ENCODE results near the gene NRXN3. TPM values are rescaled to one million over a fixed set of nuclear protein-coding genes. Genes with fewer than 3 reads are reported as not detected.

NRXN3 gene
- total and polyA plus RNA-seq, 4 donors: 0.07 to 1.2 (median 0.23) TPM

GRCh38 chr14:79011091-79011919 lies 841.1 kb downstream of the NRXN3 start:
- H3K9ac ChIP-seq (ENCODE audit: low read depth in 1 of 2, low read length in 2 of 2): no peak overlapping the region

GRCh38 chr14:79011920-79012204 lies 841.7 kb downstream of the NRXN3 start:
- Histone ChIP-seq H3K27me3 (ENCODE audit: control insufficient read depth in 4 of 4, insufficient read depth in 4 of 4, low read length in 3 of 4) (no peaks in the 10 kb centered on the region), H3K9me3 (ENCODE audit: control insufficient read depth in 4 of 4, low read length in 3 of 4) (no peaks in the 10 kb centered on the region), H3K4me3 (ENCODE audit: low read depth in 1 of 3, low read length in 3 of 3) (no peak overlapping the region), H3K4me1 (ENCODE audit: control insufficient read depth in 4 of 4, insufficient read depth in 4 of 4, low read length in 3 of 4) (no peaks in the 10 kb centered on the region), H3K27ac (ENCODE audit: low read depth in 1 of 2, low read length in 2 of 2) (no peak overlapping the region), H3K9ac (ENCODE audit: low read depth in 1 of 2, low read length in 2 of 2) (no peak overlapping the region), H3K36me3 (ENCODE audit: control insufficient read depth in 4 of 4, insufficient read depth in 3 of 4, low read depth in 1 of 4, low read length in 3 of 4) (no peaks in the 10 kb centered on the region)
- no peak for DNase-seq (ENCODE audit: low spot score)
- TF ChIP-seq HNF4A (conservative IDR thresholded peaks at IDR 0.05) (no peak), NR2F2 (IDR thresholded peaks at IDR 0.05) (no peak), HNF4G (IDR thresholded peaks at IDR 0.05) (no peak), ATF3 (IDR thresholded peaks at IDR 0.05) (no peak), REST (IDR thresholded peaks at IDR 0.05) (no peak), CTCF (IDR thresholded peaks at IDR 0.05; ENCODE audit: low read depth, low read length, missing input control) (no peak), EGR1 (IDR thresholded peaks at IDR 0.05; ENCODE audit: low read depth in 2 of 2) (no peak), SP1 (IDR thresholded peaks at IDR 0.05) (no peak), FOXA2 (IDR thresholded peaks at IDR 0.05) (no peak), JUND (IDR thresholded peaks at IDR 0.05) (no peak), FOXA1 (IDR thresholded peaks at IDR 0.05) (no peak), MAX (IDR thresholded peaks at IDR 0.05) (no peak)

More at GRCh38 chr14:79011091-79011919, 841.1 kb downstream of the NRXN3 start:
- no peak overlapping the region for H3K27ac ChIP-seq (ENCODE audit: low read depth in 1 of 2, low read length in 2 of 2)
- H3K27me3 ChIP-seq (ENCODE audit: control insufficient read depth in 4 of 4, insufficient read depth in 4 of 4, low read length in 3 of 4): no peaks in the 10 kb centered on the region
- TF ChIP-seq ZBTB33 (IDR thresholded peaks at IDR 0.05) (no peak), CTCF (IDR thresholded peaks at IDR 0.05; ENCODE audit: low read depth, low read length, missing input control) (peak; percentile 29), RAD21 (IDR thresholded peaks at IDR 0.05) (peak; percentile 39 to 44)
- no peak overlapping the region for H3K4me3 ChIP-seq (ENCODE audit: low read depth in 1 of 3, low read length in 3 of 3)
- no peak for DNase-seq (ENCODE audit: low spot score)
- H3K9me3 ChIP-seq (ENCODE audit: control insufficient read depth in 4 of 4, low read length in 3 of 4): no peaks in the 10 kb centered on the region
- no peaks in the 10 kb centered on the region for H3K4me1 ChIP-seq (ENCODE audit: control insufficient read depth in 4 of 4, insufficient read depth in 4 of 4, low read length in 3 of 4)
- 44% methylated on average over 8 of the region's 8 CpGs for WGBS
- H3K36me3 ChIP-seq (ENCODE audit: control insufficient read depth in 4 of 4, insufficient read depth in 3 of 4, low read depth in 1 of 4, low read length in 3 of 4): no peaks in the 10 kb centered on the region
